SH-SY5Y (cell line): ENCODE measurements around the gene PUM1.

ENCODE experiments used
- GATA2 ChIP-seq: IDR thresholded peaks from 2 replicates; pipeline ENCODE4 v1.6.1; 2011; ENCODE audit warnings: mild to moderate bottlenecking, low read depth, low read length
- GATA3 ChIP-seq: IDR thresholded peaks from 2 replicates; pipeline ENCODE4 v1.6.1; 2011; ENCODE audit warnings: low read depth, mild to moderate bottlenecking, low read length, moderate library complexity

GRCh38 chr1:31033598-31033997 lies 31.9 kb downstream of the PUM1 start:
- no peak for TF ChIP-seq GATA2
- TF ChIP-seq GATA3, result no peak
